ENCODE data around the gene CCL20.

CCL20 gene

GRCh38 chr2:227774011-227774624 lies 39.5 kb upstream of the CCL20 start:
- TF ChIP-seq CEBPB (IDR thresholded peaks at IDR 0.05), result no peak
- peak; percentile 49 for TF ChIP-seq RAD21 (IDR thresholded peaks at IDR 0.05; ENCODE audit: low read depth)

- TF ChIP-seq TAF1 (IDR thresholded peaks at IDR 0.05; ENCODE audit: low read depth) (no peak), FOXM1 (IDR thresholded peaks at IDR 0.05; ENCODE audit: borderline replicate concordance, low read depth) (no peak), MAX (IDR thresholded peaks at IDR 0.05) (no peak), USF1 (IDR thresholded peaks at IDR 0.05) (no peak), TEAD4 (IDR thresholded peaks at IDR 0.05) (no peak), CREB1 (IDR thresholded peaks at IDR 0.05; ENCODE audit: low read depth) (no peak), YY1 (IDR thresholded peaks at IDR 0.05; ENCODE audit: low read depth) (no peak), EGR1 (IDR thresholded peaks at IDR 0.05) (no peak), REST (IDR thresholded peaks at IDR 0.05; ENCODE audit: low read depth) (no peak), ZBTB7A (IDR thresholded peaks at IDR 0.05; ENCODE audit: low read depth) (no peak), NFIC (IDR thresholded peaks at IDR 0.05) (no peak)
Measured at GRCh38 chr2:227774895-227775842, 38.5 kb upstream of the CCL20 start.

GRCh38 chr2:227780981-227781615 lies 32.5 kb upstream of the CCL20 start:
- no peak for TF ChIP-seq FOXM1 (IDR thresholded peaks at IDR 0.05; ENCODE audit: borderline replicate concordance, low read depth)

- no peak for TF ChIP-seq CEBPB (IDR thresholded peaks at IDR 0.05)
- no peak for TF ChIP-seq CREB1 (IDR thresholded peaks at IDR 0.05; ENCODE audit: low read depth)
- no peak for TF ChIP-seq TCF12 (IDR thresholded peaks at IDR 0.05; ENCODE audit: low read depth)
- TF ChIP-seq NFIC (IDR thresholded peaks at IDR 0.05), result no peak
- TF ChIP-seq RAD21 (IDR thresholded peaks at IDR 0.05; ENCODE audit: low read depth), result no peak
- TF ChIP-seq YY1 (IDR thresholded peaks at IDR 0.05; ENCODE audit: low read depth), result no peak
- TF ChIP-seq TEAD4 (IDR thresholded peaks at IDR 0.05), result no peak
- TF ChIP-seq MAX (IDR thresholded peaks at IDR 0.05), result no peak
- no peak for TF ChIP-seq EGR1 (IDR thresholded peaks at IDR 0.05)
- no peak for TF ChIP-seq USF1 (IDR thresholded peaks at IDR 0.05)
- no peak for TF ChIP-seq FOXM1 (IDR thresholded peaks at IDR 0.05; ENCODE audit: borderline replicate concordance, low read depth)
Measured at GRCh38 chr2:227781841-227782240, 31.8 kb upstream of the CCL20 start.

- TF ChIP-seq YY1 (IDR thresholded peaks at IDR 0.05; ENCODE audit: low read depth) (no peak), EGR1 (IDR thresholded peaks at IDR 0.05) (no peak), TEAD4 (IDR thresholded peaks at IDR 0.05) (no peak), REST (IDR thresholded peaks at IDR 0.05; ENCODE audit: low read depth) (no peak), ZBTB7A (IDR thresholded peaks at IDR 0.05; ENCODE audit: low read depth) (no peak), RAD21 (IDR thresholded peaks at IDR 0.05; ENCODE audit: low read depth) (no peak), USF1 (IDR thresholded peaks at IDR 0.05) (no peak), TAF1 (IDR thresholded peaks at IDR 0.05; ENCODE audit: low read depth) (no peak), EP300 (IDR thresholded peaks at IDR 0.05; ENCODE audit: borderline replicate concordance) (no peak), CREB1 (IDR thresholded peaks at IDR 0.05; ENCODE audit: low read depth) (no peak), TCF12 (IDR thresholded peaks at IDR 0.05; ENCODE audit: low read depth) (no peak), NFIC (IDR thresholded peaks at IDR 0.05) (no peak)
Measured at GRCh38 chr2:227782804-227783203, 30.8 kb upstream of the CCL20 start.
